ENCODE measurements around the gene FGFR3.

- no peak for TF ChIP-seq CTCF (IDR thresholded peaks at IDR 0.05)
- no peak for TF ChIP-seq TCF7L2 (IDR thresholded peaks at IDR 0.05; ENCODE audit: low read depth, low read length)
These were observed 50.8 kb downstream of the FGFR3 start for GRCh38 chr4:1843852-1844251.
